Activated CD4-positive, alpha-beta T cell treated with anti-CD3 and anti-CD28 coated beads for 36 hours (primary cell): Measurements from ENCODE around the gene KCNQ4. TPM values are rescaled to one million over a fixed set of nuclear protein-coding genes. Genes with fewer than 3 reads are reported as not detected.

Source experiments
- ATAC-seq: fragments of 200-7000 bp; cut with Tn5 transposase; one replicate; pipeline ENCODE4 v1.10.0; 2021; ENCODE audit warnings: mild to moderate bottlenecking, moderate library complexity
- CTCF ChIA-PET: fragments of 350-600 bp; sonication (Branson Sonifier 250); formaldehyde crosslinking; loops from one replicate; lab custom pipeline; 2021; ENCODE audit warnings: antibody characterized with exemption; lab: Charles Lee
- POLR2A ChIA-PET: fragments of 350-600 bp; sonication (Branson Sonifier 250); formaldehyde crosslinking; loops from one replicate; lab custom pipeline; 2021; ENCODE audit warnings: antibody characterized with exemption, inconsistent platforms; lab: Charles Lee
- DNase-seq: peaks from one replicate; pipeline ENCODE4 v3.0.0-alpha.2; 2020
- H3K27ac Mint-ChIP-seq: one replicate; pipeline ENCODE4 v1.8.0; 2021; ENCODE audit warnings: mixed read lengths
- H3K27me3 Mint-ChIP-seq: one replicate; pipeline ENCODE4 v1.8.0; 2021; ENCODE audit warnings: mixed read lengths
- H3K36me3 Mint-ChIP-seq: one replicate; pipeline ENCODE4 v1.8.0; 2021; ENCODE audit warnings: low read depth, mixed read lengths
- H3K4me1 Mint-ChIP-seq: one replicate; pipeline ENCODE4 v1.8.0; 2021; ENCODE audit warnings: mixed read lengths
- H3K4me3 Mint-ChIP-seq: one replicate; pipeline ENCODE4 v1.8.0; 2021; ENCODE audit warnings: mild to moderate bottlenecking, moderate library complexity, mixed read lengths
- H3K9me3 Mint-ChIP-seq: one replicate; pipeline ENCODE4 v1.8.0; 2021; ENCODE audit warnings: low read depth, mixed read lengths
- intact Hi-C, 2 experiments: fragments of 100-400 bp; cut with DNase I in 1 of 2; cut with micrococcal nuclease in 1 of 2; formaldehyde crosslinking; loops; one replicate each; pipeline versions ENCODE4 v1.14.2 to v1.15.1; 2022 to 2024; cut with DNase I, micrococcal nuclease
- total RNA-seq, 2 experiments: library from RNA; stranded (reverse); gene quantifications; one replicate each; pipeline ENCODE4 v1.2.3, GENCODE V29; 2021

The KCNQ4 gene
- total RNA-seq, 2 experiments from 2014 or later, result 0.43 to 0.58 TPM

- H3K36me3 Mint-ChIP-seq, result peaks cover 59% of the 10 kb centered on the region
- POLR2A ChIA-PET, result no interaction called here
- peaks cover 23% of the 10 kb centered on the region for H3K4me1 Mint-ChIP-seq
- intact Hi-C loops, result no loop called here
- CTCF ChIA-PET, result interaction anchor here (0.7 kb wide), 1 partner anchor 1691 kb away, joined by 3 read pairs; no protein-coding TSS in a partner anchor
- H3K27me3 Mint-ChIP-seq, result no peaks in the 10 kb centered on the region
- H3K27ac Mint-ChIP-seq, result peak overlapping the region; percentile 55
- no peak overlapping the region for H3K4me3 Mint-ChIP-seq
- DNase-seq, result no peak
- ATAC-seq, result no peak
- no peaks in the 10 kb centered on the region for H3K9me3 Mint-ChIP-seq
Observed at GRCh38 chr1:40768146-40768990, 15.2 kb upstream of the KCNQ4 start.

DNA sequence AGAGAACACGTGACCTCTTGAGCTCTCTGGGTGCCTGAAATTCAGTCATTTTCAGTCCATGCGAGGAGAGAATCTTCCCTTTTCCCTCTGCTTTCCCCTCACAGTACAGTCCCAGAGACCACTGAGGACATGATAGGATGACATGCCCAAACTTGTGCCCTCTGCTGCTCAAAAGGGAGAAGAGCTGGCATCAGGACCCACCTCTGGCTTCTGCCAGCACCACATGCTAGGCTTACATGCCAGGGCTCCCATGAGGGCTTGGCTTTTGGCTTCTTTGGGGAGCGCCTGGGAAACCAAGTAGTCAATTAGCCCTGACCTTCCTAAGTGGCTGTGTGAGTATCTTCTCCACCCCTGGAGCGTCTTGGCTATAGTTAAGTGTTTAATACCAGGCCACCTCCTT is 13.8 kb upstream of the KCNQ4 start:
- CTCF ChIA-PET, result interaction anchor here (1.2 to 6.2 kb wide), 3 partner anchors 14 to 157 kb away, joined by 3 to 48 read pairs (median 5); no protein-coding TSS in a partner anchor
- Mint-ChIP-seq H3K4me3 (no peak overlapping the region), H3K9me3 (no peaks in the 10 kb centered on the region), H3K27ac (peak overlapping the region; percentile 33), H3K36me3 (peaks cover 47% of the 10 kb centered on the region), H3K4me1 (peaks cover 9% of the 10 kb centered on the region), H3K27me3 (no peaks in the 10 kb centered on the region)
- ATAC-seq, result no peak
- POLR2A ChIA-PET, result no interaction called here
- DNase-seq, result no peak
- intact Hi-C loops, result loop anchor here (1.0 to 5.0 kb wide), 2 partner anchors 158 kb away; no protein-coding TSS in a partner anchor

DNA sequence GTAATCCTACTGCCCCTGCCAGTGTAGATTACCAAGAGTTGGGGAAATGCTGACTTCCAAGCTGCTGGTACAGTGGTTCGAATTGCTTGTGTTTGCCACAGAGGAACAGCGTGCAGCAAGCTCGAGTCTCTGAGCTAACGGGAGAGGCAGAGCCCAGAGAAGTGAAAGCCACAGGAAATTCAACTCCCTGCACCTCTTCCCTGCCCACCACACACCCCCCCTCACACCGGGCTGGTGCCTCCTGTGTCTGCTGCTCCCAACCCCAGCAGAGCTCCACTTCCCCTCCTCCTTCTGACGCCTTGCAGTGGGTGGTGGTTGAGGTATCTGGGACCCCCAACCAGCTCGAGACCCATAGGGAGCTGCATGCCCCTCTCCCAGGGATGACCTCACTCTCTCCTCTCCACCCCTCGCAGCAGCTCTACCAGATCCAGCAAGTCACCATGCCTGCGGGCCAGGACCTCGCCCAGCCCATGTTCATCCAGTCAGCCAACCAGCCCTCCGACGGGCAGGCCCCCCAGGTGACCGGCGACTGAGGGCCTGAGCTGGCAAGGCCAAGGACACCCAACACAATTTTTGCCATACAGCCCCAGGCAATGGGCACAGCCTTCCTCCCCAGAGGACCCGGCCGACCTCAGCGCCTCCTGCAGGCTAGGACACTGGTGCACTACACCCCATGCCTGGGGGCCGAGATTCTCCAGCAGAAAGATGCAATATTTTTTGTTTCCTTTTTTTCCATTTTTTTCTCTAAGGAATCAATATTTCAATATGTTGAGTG is 13.1 kb upstream of the KCNQ4 start:
- peaks cover 5% of the 10 kb centered on the region for H3K4me1 Mint-ChIP-seq
- no peaks in the 10 kb centered on the region for H3K9me3 Mint-ChIP-seq
- peaks cover 44% of the 10 kb centered on the region for H3K36me3 Mint-ChIP-seq
- H3K27me3 Mint-ChIP-seq, result no peaks in the 10 kb centered on the region
- peak overlapping the region; percentile 33 for H3K27ac Mint-ChIP-seq
- DNase-seq (no peak), ATAC-seq (no peak)
- ChIA-PET CTCF (interaction anchor here (1.2 to 6.2 kb wide), 5 partner anchors 15 to 160 kb away, joined by 3 to 48 read pairs (median 4); no protein-coding TSS in a partner anchor), POLR2A (no interaction called here)
- intact Hi-C loops, result loop anchor here in 1 of 2 experiments (5.0 kb wide), 1 partner anchor 158 kb away; no protein-coding TSS in a partner anchor
- no peak overlapping the region for H3K4me3 Mint-ChIP-seq

DNA sequence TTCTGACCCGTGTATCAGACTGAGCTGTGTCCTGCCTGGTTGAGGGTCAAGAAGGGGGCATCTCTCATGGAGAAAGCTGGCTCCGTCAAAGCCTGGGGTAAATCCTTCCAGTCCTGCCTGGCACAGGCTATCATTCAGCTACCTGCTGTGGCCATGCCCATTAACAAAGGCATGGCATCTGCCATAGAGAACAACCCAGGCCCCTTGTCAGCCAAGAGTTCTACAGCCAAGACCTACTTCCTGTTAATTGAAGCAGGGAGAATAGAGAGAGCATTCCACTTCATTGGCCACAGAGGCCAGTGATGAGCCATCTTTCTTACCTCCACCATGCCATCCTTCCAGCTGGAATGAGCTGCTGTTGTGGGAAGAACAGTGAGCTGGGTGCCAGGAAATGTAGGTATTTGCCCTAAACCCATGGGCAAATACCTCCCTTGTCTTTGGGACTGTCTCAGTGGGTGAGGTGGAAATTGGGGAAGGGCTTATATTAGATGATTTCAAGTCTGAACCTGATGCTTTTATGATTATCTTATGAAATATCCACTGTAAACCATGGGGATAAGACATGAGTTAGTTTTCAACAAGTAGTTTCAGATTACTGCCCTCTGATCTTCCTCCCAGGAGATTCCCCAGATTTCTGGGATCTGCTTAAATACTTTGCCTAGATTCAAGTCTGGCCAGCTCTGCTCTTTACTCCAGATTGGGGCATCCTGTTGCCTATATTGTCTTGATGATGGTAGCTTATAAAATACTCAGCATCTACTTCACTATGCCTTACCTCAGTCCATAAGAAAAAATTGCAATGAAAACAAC is 11.2 kb upstream of the KCNQ4 start:
- H3K36me3 Mint-ChIP-seq, result peaks cover 48% of the 10 kb centered on the region
- ATAC-seq (no peak), DNase-seq (no peak)
- H3K4me1 Mint-ChIP-seq, result no peaks in the 10 kb centered on the region
- intact Hi-C loops, result loop anchor here in 1 of 2 experiments (5.0 kb wide), 1 partner anchor 160 kb away; no protein-coding TSS in a partner anchor
- ChIA-PET POLR2A (no interaction called here), CTCF (interaction anchor here (0.6 to 6.2 kb wide), 18 partner anchors 8 to 240 kb away, joined by 3 to 69 read pairs (median 6); partner anchors contain the start of gene NFYC)
- no peaks in the 10 kb centered on the region for H3K27me3 Mint-ChIP-seq
- H3K9me3 Mint-ChIP-seq, result no peaks in the 10 kb centered on the region
- H3K4me3 Mint-ChIP-seq, result no peak overlapping the region
- H3K27ac Mint-ChIP-seq, result peak overlapping the region; percentile 15

- Mint-ChIP-seq H3K36me3 (peaks cover 44% of the 10 kb centered on the region), H3K27ac (no peak overlapping the region), H3K4me1 (no peaks in the 10 kb centered on the region), H3K4me3 (no peak overlapping the region), H3K27me3 (no peaks in the 10 kb centered on the region), H3K9me3 (no peaks in the 10 kb centered on the region)
- ATAC-seq, result peak; percentile 49
- ChIA-PET CTCF (interaction anchor here (0.6 to 6.2 kb wide), 27 partner anchors 8 to 1228 kb away, joined by 3 to 69 read pairs (median 4); partner anchors contain the start of genes CITED4 and NFYC), POLR2A (no interaction called here)
- DNase-seq, result no peak
- intact Hi-C loops, result loop anchor here (1.0 to 5.0 kb wide), 3 partner anchors 76 to 178 kb away; no protein-coding TSS in a partner anchor
Observed at GRCh38 chr1:40773748-40774265, 9.8 kb upstream of the KCNQ4 start.

- Mint-ChIP-seq H3K9me3 (no peaks in the 10 kb centered on the region), H3K27ac (no peak overlapping the region), H3K27me3 (no peaks in the 10 kb centered on the region), H3K4me3 (no peak overlapping the region), H3K36me3 (peaks cover 38% of the 10 kb centered on the region), H3K4me1 (no peaks in the 10 kb centered on the region)
- peak; percentile 68 for ATAC-seq
- intact Hi-C loops, result loop anchor here (1.0 to 5.0 kb wide), 3 partner anchors 76 to 178 kb away; no protein-coding TSS in a partner anchor
- DNase-seq, result peak; percentile 81
- ChIA-PET POLR2A (no interaction called here), CTCF (interaction anchor here (0.6 to 6.2 kb wide), 32 partner anchors 9 to 1190 kb away, joined by 3 to 69 read pairs (median 4); partner anchors contain the start of gene CITED4)
Observed at GRCh38 chr1:40774266-40774998, 9.2 kb upstream of the KCNQ4 start.

GRCh38 chr1:40776236-40777072 is 7.1 kb upstream of the KCNQ4 start:
- Mint-ChIP-seq H3K27me3 (peaks cover under 1% of the 10 kb centered on the region), H3K9me3 (no peaks in the 10 kb centered on the region), H3K27ac (no peak overlapping the region), H3K4me3 (no peak overlapping the region), H3K4me1 (no peaks in the 10 kb centered on the region), H3K36me3 (peaks cover 23% of the 10 kb centered on the region)
- ATAC-seq (no peak), DNase-seq (no peak)
- intact Hi-C loops, result no loop called here
- ChIA-PET POLR2A (interaction anchor here (0.8 kb wide), 1 partner anchor 154 kb away, joined by 6 read pairs; no protein-coding TSS in a partner anchor), CTCF (interaction anchor here (0.7 to 5.8 kb wide), 7 partner anchors 11 to 176 kb away, joined by 3 to 69 read pairs (median 4); partner anchors contain the start of gene NFYC)

DNA sequence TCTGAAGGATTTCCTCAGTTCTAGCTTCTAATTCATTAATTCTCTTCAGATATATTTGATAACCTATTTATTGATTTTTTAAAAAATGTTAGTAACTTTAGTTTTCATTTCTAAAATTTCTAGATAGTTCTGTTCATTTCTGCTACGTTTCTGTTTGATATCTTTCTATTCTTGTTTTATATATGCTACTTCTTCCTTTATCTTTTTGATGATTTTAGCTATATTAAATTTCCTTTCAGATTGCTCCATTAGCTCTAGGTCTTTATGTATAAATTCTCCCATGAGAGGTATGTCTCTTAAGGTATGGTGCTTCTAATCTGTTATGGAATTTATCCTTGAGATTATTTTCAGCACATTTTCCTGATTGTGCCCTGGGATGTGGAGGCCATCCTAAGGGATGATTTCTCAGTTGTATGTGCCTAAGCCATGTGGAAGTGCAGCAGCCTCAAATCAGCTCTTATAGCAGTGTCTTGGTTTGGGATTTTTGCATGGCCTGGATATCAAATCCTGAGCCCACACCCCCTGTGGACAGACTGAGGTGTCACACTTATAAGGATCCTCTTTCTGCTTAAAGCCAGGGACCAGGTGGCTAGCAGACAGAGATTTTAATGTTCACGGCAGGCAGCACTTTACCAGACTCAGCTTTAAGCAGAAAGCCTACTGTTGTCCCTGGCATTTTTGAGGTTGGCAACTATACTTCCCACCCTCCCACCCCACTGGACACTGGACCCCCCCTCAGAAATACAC is 6.2 kb upstream of the KCNQ4 start:
- H3K4me3 Mint-ChIP-seq, result no peak overlapping the region
- ATAC-seq, result no peak
- peaks cover 23% of the 10 kb centered on the region for H3K36me3 Mint-ChIP-seq
- no peak for DNase-seq
- peaks cover 7% of the 10 kb centered on the region for H3K27me3 Mint-ChIP-seq
- H3K4me1 Mint-ChIP-seq, result no peaks in the 10 kb centered on the region
- H3K27ac Mint-ChIP-seq, result no peak overlapping the region
- CTCF ChIA-PET, result interaction anchor here (0.7 to 5.8 kb wide), 5 partner anchors 12 to 175 kb away, joined by 3 to 69 read pairs (median 5); no protein-coding TSS in a partner anchor
- intact Hi-C loops, result no loop called here
- H3K9me3 Mint-ChIP-seq, result no peaks in the 10 kb centered on the region
- POLR2A ChIA-PET, result no interaction called here
